Uterus (tissue), 2 donors: ENCODE results near the gene ZBTB11.
A peak's percentile ranks its signal among the peaks of the same experiment; 100 is the strongest.

Experiments used
- CTCF ChIP-seq, 4 experiments: fragments of 200-600 bp in 2 of 4; fragments of 450-650 bp in 2 of 4; sonication (generic) in 2 of 4; IDR thresholded peaks; one replicate each; pipeline ENCODE4 v1.5.1; 2016 to 2019; ENCODE audit warnings: antibody characterized with exemption in 4 of 4, mild to moderate bottlenecking in 2 of 4, moderate library complexity in 1 of 4
- POLR2A ChIP-seq, 2 donors: fragments of 450-650 bp; IDR thresholded peaks; one replicate each; pipeline ENCODE4 v1.6.1; 2016; ENCODE audit warnings: antibody characterized with exemption in 2 of 2, mild to moderate bottlenecking in 1 of 2, moderate library complexity in 1 of 2

GRCh38 chr3:101676765-101677435, at the start of gene ZBTB11:
- peak; percentile 83 to 92 for TF ChIP-seq POLR2A (IDR thresholded peaks at IDR 0.05)
- TF ChIP-seq CTCF (IDR thresholded peaks at IDR 0.05), result peak; percentile 49 to 68 (median 58)
